Fibroblast of villous mesenchyme (primary cell): ENCODE results near the gene CYTIP. TPM values are rescaled to one million over a fixed set of nuclear protein-coding genes. Genes with fewer than 3 reads are reported as not detected.
"Not testable (repeated sequence)": the region's sequence is repeated elsewhere in the genome, so short reads cannot be mapped to it uniquely, and the experiment has no call there.

Source experiments
- DNase-seq: peaks from one replicate; pipeline ENCODE4 v3.0.0-alpha.2; 2010; ENCODE audit warnings: low read depth
- H3K4me3 ChIP-seq: 2 replicates; pipeline ENCODE4 v1.5.1; 2011; ENCODE audit warnings: low read depth, mild to moderate bottlenecking, low read length
- CTCF ChIP-seq: IDR thresholded peaks from 2 replicates; pipeline ENCODE4 v1.5.1; 2012; ENCODE audit warnings: low read depth, mild to moderate bottlenecking, low read length; ENCODE audit not compliant: insufficient read depth
- total RNA-seq: library from RNA; depleted of rRNA; stranded (reverse); fragments of >200 nt; gene quantifications from 2 replicates; pipeline ENCODE4 v1.2.3, GENCODE V29; 2012

The CYTIP gene
- total RNA-seq, 1 donor = 0.43 TPM

GRCh38 chr2:157386747-157387146, 57.1 kb downstream of the CYTIP start:
- no peak for DNase-seq

GRCh38 chr2:157386247-157386646, 57.6 kb downstream of the CYTIP start:
- no peak overlapping the region for H3K4me3 ChIP-seq
- no peak for TF ChIP-seq CTCF
- DNase-seq = no peak

More at GRCh38 chr2:157386747-157387146, 57.1 kb downstream of the CYTIP start:
- TF ChIP-seq CTCF = no peak
- H3K4me3 ChIP-seq = no peak overlapping the region

GRCh38 chr2:157377861-157378260, 66.0 kb downstream of the CYTIP start:
- H3K4me3 ChIP-seq = no peak overlapping the region
- DNase-seq = no peak

GRCh38 chr2:157376041-157376440, 67.8 kb downstream of the CYTIP start:
- no peak overlapping the region for H3K4me3 ChIP-seq
- TF ChIP-seq CTCF = no peak
- DNase-seq = no peak

More at GRCh38 chr2:157377861-157378260, 66.0 kb downstream of the CYTIP start:
- no peak for TF ChIP-seq CTCF

- no peak for TF ChIP-seq CTCF
- H3K4me3 ChIP-seq = no peak overlapping the region
- DNase-seq = no peak
Measured at GRCh38 chr2:157375384-157375783, 68.5 kb downstream of the CYTIP start.

GRCh38 chr2:157368508-157368907, 75.4 kb downstream of the CYTIP start:
- not testable (repeated sequence) for DNase-seq, H3K4me3 ChIP-seq

GRCh38 chr2:157367704-157368103, 76.2 kb downstream of the CYTIP start:
- no peak for TF ChIP-seq CTCF
- no peak overlapping the region for H3K4me3 ChIP-seq
- DNase-seq = no peak

Other genes starting within 250 kb of the CYTIP start
- 7.7 and 17.3 TPM in 2 replicates for gene GALNT5, start 186.4 kb downstream of the CYTIP start, total RNA-seq
- not detected in 2 replicates for gene ERMN, start 118.3 kb downstream of the CYTIP start, total RNA-seq
- under 0.01 and 0.43 TPM in 2 replicates for gene ACVR1C, start 184.8 kb upstream of the CYTIP start, total RNA-seq